ENCODE measurements around the gene C4A.
"Not testable (repeated sequence)": the region's sequence is repeated elsewhere in the genome, so short reads cannot be mapped to it uniquely, and the experiment has no call there.

- not testable (repeated sequence) for TF ChIP-seq CTCF (IDR thresholded peaks at IDR 0.05; ENCODE audit: insufficient read depth, low read length, poor library complexity, severe bottlenecking); EZH2phosphoT487 (conservative IDR thresholded peaks at IDR 0.05; ENCODE audit: low read length)
These were observed at the start of gene C4A for GRCh38 chr6:31981744-31982143.

All from SU-DHL-6 (cell line).